ENCODE results near the gene SYTL3.

Gene SYTL3

GRCh38 chr6:158714706-158715105 lies 64.9 kb downstream of the SYTL3 start:
- no peak overlapping the region for H3K27ac ChIP-seq
- no peak for DNase-seq (ENCODE audit: low spot score)
- TF ChIP-seq CTCF (IDR thresholded peaks at IDR 0.05), result no peak

GRCh38 chr6:158715330-158716311 lies 65.8 kb downstream of the SYTL3 start:
- H3K4me3 ChIP-seq, result no peak overlapping the region
- no peak for TF ChIP-seq CTCF (IDR thresholded peaks at IDR 0.05)
- no peak for DNase-seq (ENCODE audit: low spot score)
- peak overlapping the region in 1 of 2 donors; percentile 66 for H3K27ac ChIP-seq

More at GRCh38 chr6:158714706-158715105, 64.9 kb downstream of the SYTL3 start:
- H3K4me3 ChIP-seq, result no peak overlapping the region

GRCh38 chr6:158717341-158718330 lies 67.8 kb downstream of the SYTL3 start:
- H3K4me3 ChIP-seq, result no peak overlapping the region
- no peak for TF ChIP-seq CTCF (IDR thresholded peaks at IDR 0.05)
- H3K27ac ChIP-seq, result no peak overlapping the region
- no peak for DNase-seq (ENCODE audit: low spot score)

- no peak for TF ChIP-seq CTCF (IDR thresholded peaks at IDR 0.05)
- Histone ChIP-seq H3K27ac (no peak overlapping the region), H3K4me3 (no peak overlapping the region)
- DNase-seq (ENCODE audit: low spot score), result no peak
These were observed 68.7 kb downstream of the SYTL3 start for GRCh38 chr6:158718461-158719046.

GRCh38 chr6:158722176-158722729 lies 72.4 kb downstream of the SYTL3 start:
- no peak overlapping the region for H3K4me3 ChIP-seq
- no peak for DNase-seq (ENCODE audit: low spot score)
- TF ChIP-seq CTCF (IDR thresholded peaks at IDR 0.05), result no peak
- H3K27ac ChIP-seq, result no peak overlapping the region

GRCh38 chr6:158725704-158726103 lies 75.8 kb downstream of the SYTL3 start:
- H3K27ac ChIP-seq, result no peak overlapping the region
- TF ChIP-seq CTCF (IDR thresholded peaks at IDR 0.05), result no peak
- H3K4me3 ChIP-seq, result no peak overlapping the region
- no peak for DNase-seq (ENCODE audit: low spot score)

Data from coronary artery (tissue), 2 donors.